ENCODE data around the gene PJVK.

GRCh38 chr2:178403671-178404306, 47.4 kb upstream of the PJVK start:
- TF ChIP-seq, protein P1, sequence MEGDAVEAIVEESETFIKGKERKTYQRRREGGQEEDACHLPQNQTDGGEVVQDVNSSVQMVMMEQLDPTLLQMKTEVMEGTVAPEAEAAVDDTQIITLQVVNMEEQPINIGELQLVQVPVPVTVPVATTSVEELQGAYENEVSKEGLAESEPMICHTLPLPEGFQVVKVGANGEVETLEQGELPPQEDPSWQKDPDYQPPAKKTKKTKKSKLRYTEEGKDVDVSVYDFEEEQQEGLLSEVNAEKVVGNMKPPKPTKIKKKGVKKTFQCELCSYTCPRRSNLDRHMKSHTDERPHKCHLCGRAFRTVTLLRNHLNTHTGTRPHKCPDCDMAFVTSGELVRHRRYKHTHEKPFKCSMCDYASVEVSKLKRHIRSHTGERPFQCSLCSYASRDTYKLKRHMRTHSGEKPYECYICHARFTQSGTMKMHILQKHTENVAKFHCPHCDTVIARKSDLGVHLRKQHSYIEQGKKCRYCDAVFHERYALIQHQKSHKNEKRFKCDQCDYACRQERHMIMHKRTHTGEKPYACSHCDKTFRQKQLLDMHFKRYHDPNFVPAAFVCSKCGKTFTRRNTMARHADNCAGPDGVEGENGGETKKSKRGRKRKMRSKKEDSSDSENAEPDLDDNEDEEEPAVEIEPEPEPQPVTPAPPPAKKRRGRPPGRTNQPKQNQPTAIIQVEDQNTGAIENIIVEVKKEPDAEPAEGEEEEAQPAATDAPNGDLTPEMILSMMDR (IDR thresholded peaks at IDR 0.05; ENCODE audit: low read length), result no peak
- TF ChIP-seq EZH2 (optimal IDR thresholded peaks at IDR 0.05; ENCODE audit: low read depth, low read length), result no peak
